ENCODE measurements around the gene RSPO3.

DNA sequence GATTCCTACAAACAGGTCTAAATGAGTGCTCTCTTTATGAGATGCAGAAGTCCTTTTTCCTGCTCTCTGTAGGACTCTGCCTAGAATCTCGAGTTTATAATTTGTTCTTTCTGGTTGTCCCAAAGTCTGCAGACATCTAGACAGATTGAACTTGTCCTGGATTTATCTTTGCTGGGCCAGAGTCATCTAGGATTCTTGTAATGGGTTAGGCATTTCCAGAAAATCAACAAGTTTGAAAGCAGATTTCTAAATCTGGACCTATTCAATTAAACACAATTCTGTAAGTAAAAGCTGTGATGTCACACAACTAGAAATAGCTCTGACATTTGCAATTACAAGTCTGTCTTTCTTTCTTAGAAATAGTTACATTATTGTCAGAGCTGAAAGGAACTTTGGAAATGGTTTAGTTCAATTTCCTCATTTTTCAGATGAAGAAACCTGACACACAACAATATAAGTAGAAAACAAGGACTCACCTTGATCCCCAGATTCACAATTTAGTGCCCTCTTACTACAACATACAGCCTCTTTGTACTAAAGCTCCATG is 4.2 kb upstream of the RSPO3 start:
- no peak for TF ChIP-seq EZH2 (IDR thresholded peaks at IDR 0.05; ENCODE audit: insufficient read depth, poor library complexity, severe bottlenecking)
- TF ChIP-seq EZH2phosphoT487 (IDR thresholded peaks at IDR 0.05; ENCODE audit: insufficient read depth, low read depth): no peak

Measured in GM23248 (cell line).